A549 (cell line): ENCODE data around the gene DYRK3. TPM values are rescaled to one million over a fixed set of nuclear protein-coding genes. Genes with fewer than 3 reads are reported as not detected.
A peak's percentile ranks its signal among the peaks of the same experiment; 100 is the strongest.

Experiments
- ATAC-seq, 2 experiments: fragments of 200-7000 bp in 1 of 2; fragments of >200 bp in 1 of 2; cut with Nextera tagmentation in 1 of 2; cut with Tn5 transposase in 1 of 2; 3 replicates each; pipeline versions ENCODE4 v1.8.0 to v1.9.1; 2018 to 2020; ENCODE audit warnings: mild to moderate bottlenecking in 1 of 2, moderate library complexity in 1 of 2
- CTCF ChIA-PET: fragments of 300-600 bp; sonication (Branson Sonifier 250); formaldehyde crosslinking; extraction: SDS; loops from one replicate; lab custom pipeline; 2021; ENCODE audit warnings: antibody characterized with exemption, inconsistent platforms; lab: Yijun Ruan, JAX
- POLR2A ChIA-PET: fragments of 350-600 bp; formaldehyde crosslinking; extraction: SDS; loops from one replicate; lab custom pipeline; 2021; ENCODE audit warnings: antibody characterized with exemption, inconsistent platforms; lab: Yijun Ruan, JAX
- DNase-seq, 2 experiments: peaks; one replicate each; pipeline versions ENCODE4 v3.0.0 to v3.0.0-alpha.2; 2011 to 2016; ENCODE audit warnings: low read depth in 1 of 2, low spot score in 1 of 2
- FAIRE-seq: peaks from 2 replicates; lab custom pipeline; 2011; peaks lifted over from hg19 to GRCh38; lab: Jason Lieb, UNC
- H3K27ac ChIP-seq, 2 experiments: fragments of >200 bp; sonication (Bioruptor Twin); formaldehyde crosslinking; 3 replicates each; pipeline ENCODE4 v1.5.1; 2016 to 2017
- H3K4me1 ChIP-seq: fragments of >200 bp; sonication (Bioruptor Twin); formaldehyde crosslinking; 3 replicates; pipeline ENCODE4 v1.6.1; 2016
- H3K4me2 ChIP-seq: fragments of >200 bp; sonication (Bioruptor Twin); formaldehyde crosslinking; 3 replicates; pipeline ENCODE4 v1.6.1; 2016
- H3K4me3 ChIP-seq: fragments of >200 bp; sonication (Bioruptor Twin); formaldehyde crosslinking; 3 replicates; pipeline ENCODE4 v1.5.1; 2016
- H3K9me3 ChIP-seq: fragments of >200 bp; sonication (Bioruptor Twin); formaldehyde crosslinking; 3 replicates; pipeline ENCODE4 v1.6.1; 2016
- BCL3 ChIP-seq: fragments of >200 bp; sonication (Bioruptor Twin); formaldehyde crosslinking; IDR thresholded peaks from 3 replicates; pipeline ENCODE4 v1.6.1; 2016
- CBX8 ChIP-seq: fragments of 200-600 bp; sonication (generic); IDR thresholded peaks from 2 replicates; pipeline ENCODE4 v1.6.1; 2016
- CEBPB ChIP-seq, 2 experiments: fragments of >200 bp in 1 of 2; sonication (Bioruptor Twin) in 1 of 2; formaldehyde crosslinking in 1 of 2; IDR thresholded peaks; 2 replicates each; pipeline ENCODE4 v1.6.1; 2012 to 2016
- CHD4 ChIP-seq: fragments of 200-600 bp; sonication (generic); IDR thresholded peaks from 2 replicates; pipeline ENCODE4 v1.6.1; 2016; ENCODE audit warnings: antibody characterized with exemption, mild to moderate bottlenecking, borderline replicate concordance
- E2F6 ChIP-seq: IDR thresholded peaks from 2 replicates; pipeline ENCODE4 v1.6.1; 2012; ENCODE audit warnings: low read depth, borderline replicate concordance
- FOSB ChIP-seq: fragments of 250-450 bp; sonication (Bioruptor Pico); IDR thresholded peaks from 2 replicates; pipeline ENCODE4 v1.5.0; 2020; ENCODE audit warnings: mild to moderate bottlenecking, moderate library complexity
- FOSL2 ChIP-seq, 2 experiments: fragments of 450-650 bp in 1 of 2; fragments of >200 bp in 1 of 2; sonication (Bioruptor Twin) in 1 of 2; formaldehyde crosslinking; IDR thresholded peaks; 2 replicates each; pipeline versions ENCODE4 v1.5.0 to v1.6.1; 2016 to 2020; ENCODE audit warnings: mild to moderate bottlenecking in 1 of 2, moderate library complexity in 1 of 2
- GATA3 ChIP-seq: IDR thresholded peaks from 2 replicates; pipeline ENCODE4 v1.6.1; 2012; ENCODE audit warnings: borderline replicate concordance
- HOXB13 ChIP-seq: fragments of 250-450 bp; sonication (Bioruptor Pico); IDR thresholded peaks from 2 replicates; pipeline ENCODE4 v1.5.0; 2020; ENCODE audit warnings: low read depth, mild to moderate bottlenecking, moderate library complexity
- HOXB5 ChIP-seq: fragments of 250-450 bp; sonication (Bioruptor Pico); IDR thresholded peaks from 2 replicates; pipeline ENCODE4 v1.5.0; 2020; ENCODE audit warnings: mild to moderate bottlenecking, moderate library complexity
- JUN ChIP-seq, 2 experiments: fragments of >200 bp; sonication (Bioruptor Twin); formaldehyde crosslinking; IDR thresholded peaks; 2 replicates in 1 of 2; 3 replicates in 1 of 2; pipeline ENCODE4 v1.6.1; 2016 to 2017
- JUNB ChIP-seq: fragments of >200 bp; sonication (Bioruptor Twin); formaldehyde crosslinking; IDR thresholded peaks from 2 replicates; pipeline ENCODE4 v1.6.1; 2016
- MAX ChIP-seq: IDR thresholded peaks from 2 replicates; pipeline ENCODE4 v1.6.1; 2012
- MAZ ChIP-seq: fragments of 150-350 bp; IDR thresholded peaks from 2 replicates; pipeline ENCODE4 v1.6.1; 2014; ENCODE audit warnings: antibody characterized with exemption, low read depth, low read length, borderline replicate concordance
- MYC ChIP-seq: IDR thresholded peaks from 2 replicates; pipeline ENCODE4 v1.6.1; 2012; ENCODE audit warnings: mild to moderate bottlenecking, inconsistent platforms, low read length, improper control_type of control experiment, borderline replicate concordance
- PBX3 ChIP-seq: IDR thresholded peaks from 2 replicates; pipeline ENCODE4 v1.6.1; 2012
- PHF8 ChIP-seq: fragments of 200-600 bp; sonication (generic); IDR thresholded peaks from 2 replicates; pipeline ENCODE4 v1.6.1; 2016; ENCODE audit warnings: low read depth, mild to moderate bottlenecking, antibody characterized with exemption, moderate library complexity, borderline replicate concordance
- POLR2A ChIP-seq: IDR thresholded peaks from 2 replicates; pipeline ENCODE4 v1.6.1; 2012; ENCODE audit warnings: mild to moderate bottlenecking, low read length
- REST ChIP-seq: fragments of 200-600 bp; sonication (generic); IDR thresholded peaks from 2 replicates; pipeline ENCODE4 v1.6.1; 2016; ENCODE audit warnings: antibody characterized with exemption, mild to moderate bottlenecking, moderate library complexity
- SMC3 ChIP-seq: fragments of >200 bp; sonication (Bioruptor Twin); formaldehyde crosslinking; IDR thresholded peaks from 3 replicates; pipeline ENCODE4 v1.6.1; 2018; ENCODE audit warnings: inconsistent platforms
- TFCP2L1 ChIP-seq: fragments of 250-450 bp; sonication (Bioruptor Pico); IDR thresholded peaks from 2 replicates; pipeline ENCODE4 v1.5.0; 2021; ENCODE audit warnings: mild to moderate bottlenecking
- TP53 ChIP-seq: fragments of 250-450 bp; sonication (Bioruptor Pico); IDR thresholded peaks from 2 replicates; pipeline ENCODE4 v1.5.0; 2021; ENCODE audit warnings: mild to moderate bottlenecking, moderate library complexity
- USF2 ChIP-seq: fragments of 450-650 bp; IDR thresholded peaks from 2 replicates; pipeline ENCODE4 v1.6.1; 2014; ENCODE audit warnings: antibody characterized with exemption
- ZC3H11A ChIP-seq: fragments of 450-650 bp; IDR thresholded peaks from 2 replicates; pipeline ENCODE4 v1.6.1; 2014; ENCODE audit warnings: antibody characterized with exemption, mild to moderate bottlenecking
- ZFP36 ChIP-seq: fragments of 450-650 bp; IDR thresholded peaks from 2 replicates; pipeline ENCODE4 v1.6.1; 2014; ENCODE audit warnings: borderline replicate concordance; ENCODE audit not compliant: partially characterized antibody
- WGBS: methylation state at CpG from one replicate; pipeline ENCODE4 v1.1.6; 2017; ENCODE audit errors: missing lambda C conversion rate; 5-methylcytosine and 5-hydroxymethylcytosine counted together
- polyA minus RNA-seq: library from RNA; depleted of rRNA, polyadenylated mRNA; stranded (reverse); fragments of >200 nt; gene quantifications from 2 replicates; pipeline ENCODE4 v1.2.3, GENCODE V29; 2011; rRNA and poly(A)+ RNA removed
- polyA plus RNA-seq, 4 experiments: library from polyadenylated mRNA; depleted of rRNA in 3 of 4; stranded (reverse); fragments of >200 nt; fragmentation: RNase III in 1 of 4; extraction: RNeasy Plus Mini Kit Qiagen cat#74134 plus additional on column Dnase treatment in 1 of 4; gene quantifications; 2 replicates in 3 of 4; 3 replicates in 1 of 4; pipeline ENCODE4 v1.2.3, GENCODE V29; 2011 to 2017

DYRK3 gene
- polyA plus RNA-seq (2011; rRNA removed) (7.3 and 9.3 TPM in 2 replicates), polyA plus RNA-seq (2017; fragmentation: RNase III; extraction: RNeasy Plus Mini Kit Qiagen cat#74134 plus additional on column Dnase treatment) (8.2 to 8.8 TPM (median 8.7 TPM) in 3 replicates), polyA minus RNA-seq (8.5 and 10.5 TPM in 2 replicates)
- polyA plus RNA-seq (2012; cell fraction: cytosol; rRNA removed) = 1.8 and 2.1 TPM in 2 replicates
- 2.0 and 2.6 TPM in 2 replicates for polyA plus RNA-seq (2012; cell fraction: nucleus; rRNA removed)

- TF ChIP-seq GATA3 = 0 out of 2 replicates have a peak, but pooled peaks have one; percentile 14
- TF ChIP-seq SMC3 = peak; percentile 13; the same call in 1 of the 3 replicates
- peak; percentile 88 for TF ChIP-seq MYC
- 0 out of 2 replicates have a peak, but pooled peaks have one; percentile 10 for TF ChIP-seq TP53 (CRISPR knock-in tag)
- 0 out of 2 replicates have a peak, but pooled peaks have one; percentile 62 for TF ChIP-seq HOXB5 (CRISPR knock-in tag)
- TF ChIP-seq PBX3 = 0 out of 2 replicates have a peak, but pooled peaks have one; percentile 50
- TF ChIP-seq PHF8 = peak; percentile 74
- peak; percentile 66 for TF ChIP-seq BCL3
- TF ChIP-seq ZC3H11A = no peak
- no peak for TF ChIP-seq FOSL2 (IDR thresholded peaks at IDR 0.05)
- TF ChIP-seq FOSL2 (CRISPR knock-in tag; IDR thresholded peaks at IDR 0.05) = no peak
- 0 out of 2 replicates have a peak, but pooled peaks have one; percentile 16 for TF ChIP-seq REST
- no peak for TF ChIP-seq CBX8
- TF ChIP-seq TFCP2L1 (CRISPR knock-in tag) = no peak
- no peak for TF ChIP-seq JUNB
- TF ChIP-seq MAZ = 0 out of 2 replicates have a peak, but pooled peaks have one; percentile 51
- no peak for TF ChIP-seq FOSB (CRISPR knock-in tag)
- no peak for TF ChIP-seq ZFP36
- TF ChIP-seq POLR2A = peak; percentile 91
- TF ChIP-seq MAX = peak; percentile 98
- no peak for TF ChIP-seq HOXB13 (CRISPR knock-in tag)
- no peak for TF ChIP-seq CHD4
- TF ChIP-seq JUN (IDR thresholded peaks at IDR 0.05) = peak; percentile 40 to 85; a peak in 3 of 5 replicates
- TF ChIP-seq USF2 = peak; percentile 1; the same call in 1 of the 2 replicates
- peak; percentile 98 for TF ChIP-seq E2F6
- TF ChIP-seq CEBPB (IDR thresholded peaks at IDR 0.05) = no peak
- TF ChIP-seq, all 56 proteins: peak for 15
- DNase-seq = peak; percentile 87 to 93
- POLR2A ChIA-PET = interaction anchor here (0.9 to 1.9 kb wide), 13 partner anchors 20 to 417 kb away, joined by 3 to 20 read pairs (median 6); partner anchors contain the start of genes EIF2D, MAPKAPK2 and PFKFB2
Measured at GRCh38 chr1:206635080-206635977, at the start of gene DYRK3. TSS of gene DYRK3 (plus strand) at chr1:206635536. CDS start at chr1:206635704, 168 bp downstream.

More at GRCh38 chr1:206635080-206635977, at the start of gene DYRK3:
- H3K27ac ChIP-seq = peak within 1 kb of the TSS; percentile 88 to 89
- CTCF ChIA-PET = interaction anchor here (0.6 to 19.0 kb wide), 24 partner anchors 10 to 382 kb away, joined by 3 to 452 read pairs (median 6); partner anchors contain the start of gene EIF2D
- FAIRE-seq = no peak
- 20% methylated on average over 18 of the region's 84 CpGs for WGBS
- peak within 1 kb of the TSS; percentile 98 for H3K4me2 ChIP-seq
- peaks cover 32% of the 10 kb centered on the region; the same call in 2 of the 3 replicates for H3K4me1 ChIP-seq
- peak; percentile 91 to 95 for ATAC-seq
- peak within 1 kb of the TSS; percentile 91 for H3K4me3 ChIP-seq
- H3K9me3 ChIP-seq = no peaks in the 10 kb centered on the region
